ENCODE measurements around the gene NDRG3. TPM values are rescaled to one million over a fixed set of nuclear protein-coding genes. Genes with fewer than 3 reads are reported as not detected.
"Not testable (repeated sequence)": the region's sequence is repeated elsewhere in the genome, so short reads cannot be mapped to it uniquely, and the experiment has no call there.

NDRG3 gene
- polyA plus RNA-seq, 1 experiment, result 28.5 TPM

- no peak for TF ChIP-seq CTCF (IDR thresholded peaks at IDR 0.05; ENCODE audit: insufficient read depth, low read depth, low read length)
- CTCF ChIA-PET, result interaction anchor here (1.3 kb wide), 1 partner anchor 15 kb away, joined by 4 read pairs; the partner anchor contains the start of gene RAB5IF
- Histone ChIP-seq H3K27me3 (ENCODE audit: control insufficient read depth, insufficient read depth, low read length) (no peaks in the 10 kb centered on the region), H3K4me3 (ENCODE audit: low read depth, low read length) (no peak overlapping the region), H3K36me3 (ENCODE audit: control insufficient read depth, insufficient read depth, low read length) (no peaks in the 10 kb centered on the region)
- POLR2A ChIA-PET, result no interaction called here
- DNase-seq (ENCODE audit: low read depth), result no peak
Observed at GRCh38 chr20:36620917-36621316, 125.0 kb downstream of the NDRG3 start.

- TF ChIP-seq CTCF (IDR thresholded peaks at IDR 0.05; ENCODE audit: insufficient read depth, low read depth, low read length), result no peak
- ChIA-PET CTCF (interaction anchor here (2.3 kb wide), 1 partner anchor 140 kb away, joined by 15 read pairs; no protein-coding TSS in a partner anchor), POLR2A (no interaction called here)
- H3K36me3 ChIP-seq (ENCODE audit: control insufficient read depth, insufficient read depth, low read length), result peaks cover 17% of the 10 kb centered on the region
- no peaks in the 10 kb centered on the region for H3K27me3 ChIP-seq (ENCODE audit: control insufficient read depth, insufficient read depth, low read length)
- no peak for DNase-seq (ENCODE audit: low read depth)
- no peak overlapping the region for H3K4me3 ChIP-seq (ENCODE audit: low read depth, low read length)
Observed at GRCh38 chr20:36614781-36615557, 130.9 kb downstream of the NDRG3 start.

- POLR2A ChIA-PET, result no interaction called here
- TF ChIP-seq CTCF (IDR thresholded peaks at IDR 0.05; ENCODE audit: insufficient read depth, low read depth, low read length), result no peak
- no peak overlapping the region for H3K4me3 ChIP-seq (ENCODE audit: low read depth, low read length)
Observed at GRCh38 chr20:36613974-36614373, 131.9 kb downstream of the NDRG3 start.

GRCh38 chr20:36611625-36612024 is 134.3 kb downstream of the NDRG3 start:
- peaks cover 28% of the 10 kb centered on the region for H3K36me3 ChIP-seq (ENCODE audit: control insufficient read depth, insufficient read depth, low read length)
- ChIA-PET CTCF (interaction anchor here (1.1 to 2.4 kb wide), 4 partner anchors 10 to 143 kb away, joined by 3 to 9 read pairs (median 3); no protein-coding TSS in a partner anchor), POLR2A (interaction anchor here (0.6 kb wide), 1 partner anchor 567 kb away, joined by 4 read pairs; no protein-coding TSS in a partner anchor)
- TF ChIP-seq CTCF (IDR thresholded peaks at IDR 0.05; ENCODE audit: insufficient read depth, low read depth, low read length), result no peak
- no peak for DNase-seq (ENCODE audit: low read depth)
- H3K27me3 ChIP-seq (ENCODE audit: control insufficient read depth, insufficient read depth, low read length), result no peaks in the 10 kb centered on the region
- H3K4me3 ChIP-seq (ENCODE audit: low read depth, low read length), result no peak overlapping the region

More at GRCh38 chr20:36613974-36614373, 131.9 kb downstream of the NDRG3 start:
- peaks cover 22% of the 10 kb centered on the region for H3K36me3 ChIP-seq (ENCODE audit: control insufficient read depth, insufficient read depth, low read length)
- no peaks in the 10 kb centered on the region for H3K27me3 ChIP-seq (ENCODE audit: control insufficient read depth, insufficient read depth, low read length)
- DNase-seq (ENCODE audit: low read depth), result no peak
- CTCF ChIA-PET, result interaction anchor here (1.7 to 2.3 kb wide), 3 partner anchors 141 to 273 kb away, joined by 8 to 15 read pairs (median 14); a partner anchor contains a TSS

- DNase-seq (ENCODE audit: low read depth); H3K4me3 ChIP-seq (ENCODE audit: low read depth, low read length); CTCF ChIA-PET; H3K27me3 ChIP-seq (ENCODE audit: control insufficient read depth, insufficient read depth, low read length); POLR2A ChIA-PET: not testable (repeated sequence)
- H3K36me3 ChIP-seq (ENCODE audit: control insufficient read depth, insufficient read depth, low read length), result peaks cover 22% of the 10 kb centered on the region
Observed at GRCh38 chr20:36608388-36608728, 137.5 kb downstream of the NDRG3 start.
